Heart right ventricle (tissue), 16 donors: ENCODE measurements around the gene ARCN1. TPM values are rescaled to one million over a fixed set of nuclear protein-coding genes. Genes with fewer than 3 reads are reported as not detected.

ENCODE experiments used
- ATAC-seq, 8 donors: fragments of 200-7000 bp; cut with Tn5 transposase; one replicate each; pipeline ENCODE4 v1.9.1; 2020; ENCODE audit warnings: mild to moderate bottlenecking in 8 of 8, moderate library complexity in 8 of 8, moderate number of reproducible peaks in 1 of 8
- DNase-seq, 2 donors: peaks; one replicate each; pipeline ENCODE4 v3.0.0-alpha.2; 2020
- H3K27ac ChIP-seq, 10 donors: fragments of 200-600 bp; sonication (generic) in 2 of 10; one replicate each; pipeline versions ENCODE4 v1.5.0 to v1.8.0; 2020 to 2022; ENCODE audit warnings: mild to moderate bottlenecking in 3 of 10
- H3K27me3 ChIP-seq, 7 donors: fragments of 200-600 bp; one replicate each; pipeline ENCODE4 v1.8.0; 2021 to 2022; ENCODE audit warnings: mild to moderate bottlenecking in 2 of 7
- H3K36me3 ChIP-seq, 9 donors: fragments of 200-600 bp; sonication (generic) in 1 of 9; one replicate each; pipeline versions ENCODE4 v1.5.0 to v1.8.0; 2020 to 2022; ENCODE audit warnings: mild to moderate bottlenecking in 2 of 9
- H3K4me1 ChIP-seq, 9 donors: fragments of 200-600 bp; sonication (generic) in 1 of 9; one replicate each; pipeline versions ENCODE4 v1.5.0 to v1.8.0; 2020 to 2022; ENCODE audit warnings: mild to moderate bottlenecking in 4 of 9
- H3K4me3 ChIP-seq, 10 donors: fragments of 200-600 bp; sonication (generic) in 2 of 10; one replicate each; pipeline versions ENCODE4 v1.5.0 to v1.8.0; 2020 to 2022; ENCODE audit warnings: mild to moderate bottlenecking in 7 of 10, moderate library complexity in 2 of 10
- H3K9me3 ChIP-seq, 11 donors: fragments of 200-600 bp in 10 of 11; sonication (generic) in 2 of 11; one replicate each; pipeline versions ENCODE4 v1.5.0 to v1.8.0; 2013 to 2022; ENCODE audit warnings: mild to moderate bottlenecking in 2 of 11, control low read depth in 1 of 11, moderate library complexity in 1 of 11
- WGBS, 2 donors: extraction: QIAGEN DNeasy Blood & Tissue Kit; methylation state at CpG; one replicate each; pipeline ENCODE4 v1.1.7; 2013; ENCODE audit warnings: inconsistent platforms in 1 of 2; 5-methylcytosine and 5-hydroxymethylcytosine counted together
- intact Hi-C, 10 donors: fragments of 100-400 bp; cut with DNase I; formaldehyde crosslinking; loops; one replicate each; pipeline versions ENCODE4 v1.11.1 to v1.14.2; 2022
- microRNA-seq, 2 donors: library from miRNA; unstranded; fragments of <30 nt; microRNA quantifications; one replicate each; pipeline ENCODE4 v1.2.0, GENCODE V29; 2021
- polyA plus RNA-seq, 2 donors: library from polyadenylated mRNA; stranded (reverse); fragments of 200-250 nt; gene quantifications; one replicate each; pipeline ENCODE4 v1.2.3, GENCODE V29; 2013
- total RNA-seq, 10 donors: library from RNA; stranded (reverse); fragmentation: NEBNext Ultra II Directional in 3 of 10; extraction: Animal tissue kit (Norgen Biotek cat#: 25700) in 3 of 10; gene quantifications; one replicate each; pipeline versions ENCODE4 v1.2.1 to v1.2.4, GENCODE V29; 2021 to 2023
- TF ChIP-seq, protein P1 (sequence below), 9 donors: fragments of 200-600 bp; sonication (generic) in 2 of 9; IDR thresholded peaks; one replicate each; pipeline versions ENCODE4 v1.5.0 to v1.8.0; 2021 to 2022; ENCODE audit warnings: antibody characterized with exemption in 9 of 9, mild to moderate bottlenecking in 5 of 9, moderate library complexity in 1 of 9
- donor health status: Arrhythmogenic right ventricular cardiomyopathy.
- donor health status: ischemic (EF 13 %, LVEDD 7.1; RV severe dilation, severe dysfunction).
- donor health status: healthy with polysubstance abuse.
- donor health status: DM: no; HTN: yes; CAD: no.
- donor health status: DM: no; HTN: no; CAD: no.
- donor health status: ischemic (EF 25% LVEDD 6.9; RV normal size, moderate dysfunction).
- donor health status: ischemic (EF 25% LVEDD 5.7; RV mildly dilated, moderate dysfunction).
- donor health status: healthy.
- donor health status: DM: yes; HTN: yes; CAD: no.
- donor health status: Ischemic cardiomyopathy.
- donor health status: ischemic (EF 35%, LVEDD 5.7; RV mildly dilated, moderate dysfunction).
- donor health status: nonischemic (EF 11% LVEDD 7.7; RV severe dilation, severe dysfunction).
- donor health status: DM: yes; HTN: yes; CAD: no.
- donor health status: PGD.
- donor health status: ischemic (EF 29% LVEDD 5.4; RV normal size, mild dysfunction).
- donor health status: nonischemic (EF 23%, LVEDD 6.1; RV moderate dilation, normal function).

Gene ARCN1
- total and polyA plus RNA-seq, 12 donors: 48.8 to 122 (median 94.5) TPM

DNA sequence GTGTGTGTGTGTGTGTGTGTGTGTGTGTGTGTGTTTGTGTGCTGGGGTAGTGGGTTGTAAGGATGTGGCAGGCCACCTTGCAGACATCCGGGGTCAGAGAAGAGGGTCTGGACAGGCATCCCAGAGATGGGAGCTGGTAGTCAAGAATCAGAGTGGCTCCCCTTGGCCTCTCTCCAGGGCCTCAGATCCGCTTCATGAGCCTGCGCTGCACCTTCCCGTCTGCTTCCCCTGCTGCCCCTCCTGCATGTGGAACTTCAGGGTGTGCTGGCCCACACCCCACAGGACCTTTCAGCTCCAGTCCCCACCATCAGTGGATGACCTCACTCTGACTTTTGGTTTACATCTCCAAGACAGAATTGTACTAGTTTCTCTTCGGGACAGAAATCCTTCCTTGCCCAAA, 76.1 kb downstream of the ARCN1 start:
- Histone ChIP-seq H3K4me3 (no peak overlapping the region), H3K9me3 (no peaks in the 10 kb centered on the region), H3K4me1 (peaks cover 0 to 23% (median 7%) of the 10 kb centered on the region in 9 donors), H3K27ac (no peak overlapping the region), H3K27me3 (no peaks in the 10 kb centered on the region), H3K36me3 (peaks cover 18 to 100% (median 96%) of the 10 kb centered on the region in 9 donors)
- 70 to 79% methylated on average over 5 of the region's 5 CpGs for WGBS, 2 donors
- TF ChIP-seq, protein P1, sequence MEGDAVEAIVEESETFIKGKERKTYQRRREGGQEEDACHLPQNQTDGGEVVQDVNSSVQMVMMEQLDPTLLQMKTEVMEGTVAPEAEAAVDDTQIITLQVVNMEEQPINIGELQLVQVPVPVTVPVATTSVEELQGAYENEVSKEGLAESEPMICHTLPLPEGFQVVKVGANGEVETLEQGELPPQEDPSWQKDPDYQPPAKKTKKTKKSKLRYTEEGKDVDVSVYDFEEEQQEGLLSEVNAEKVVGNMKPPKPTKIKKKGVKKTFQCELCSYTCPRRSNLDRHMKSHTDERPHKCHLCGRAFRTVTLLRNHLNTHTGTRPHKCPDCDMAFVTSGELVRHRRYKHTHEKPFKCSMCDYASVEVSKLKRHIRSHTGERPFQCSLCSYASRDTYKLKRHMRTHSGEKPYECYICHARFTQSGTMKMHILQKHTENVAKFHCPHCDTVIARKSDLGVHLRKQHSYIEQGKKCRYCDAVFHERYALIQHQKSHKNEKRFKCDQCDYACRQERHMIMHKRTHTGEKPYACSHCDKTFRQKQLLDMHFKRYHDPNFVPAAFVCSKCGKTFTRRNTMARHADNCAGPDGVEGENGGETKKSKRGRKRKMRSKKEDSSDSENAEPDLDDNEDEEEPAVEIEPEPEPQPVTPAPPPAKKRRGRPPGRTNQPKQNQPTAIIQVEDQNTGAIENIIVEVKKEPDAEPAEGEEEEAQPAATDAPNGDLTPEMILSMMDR (IDR thresholded peaks at IDR 0.05): no peak
- intact Hi-C loops: no loop called here
- DNase-seq: no peak
- no peak for ATAC-seq

DNA sequence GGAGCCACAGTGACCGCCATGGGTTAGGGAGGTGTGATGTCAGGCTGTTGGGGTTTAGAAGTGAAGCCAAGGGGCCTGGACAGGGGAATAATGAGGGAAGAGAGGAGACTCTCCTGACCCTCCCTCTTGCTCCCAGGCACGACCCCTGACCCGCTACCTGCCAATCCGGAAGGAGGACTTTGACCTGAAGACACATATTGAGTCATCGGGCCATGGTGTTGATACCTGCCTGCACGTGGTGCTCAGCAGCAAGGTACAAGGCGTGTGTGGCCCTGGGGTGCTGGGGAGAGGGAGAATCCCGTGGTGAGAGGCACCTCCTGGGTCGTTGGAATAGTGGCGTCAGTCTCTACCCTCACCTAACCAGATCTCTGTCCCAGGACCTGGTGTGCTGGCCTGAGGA, 77.7 kb downstream of the ARCN1 start:
- Histone ChIP-seq H3K36me3 (peaks cover 11 to 100% (median 88%) of the 10 kb centered on the region in 9 donors), H3K9me3 (no peaks in the 10 kb centered on the region), H3K4me3 (no peak overlapping the region), H3K27me3 (no peaks in the 10 kb centered on the region), H3K4me1 (peaks cover 0 to 14% (median 0%) of the 10 kb centered on the region in 9 donors), H3K27ac (no peak overlapping the region)
- no peak for DNase-seq
- TF ChIP-seq, protein P1 (IDR thresholded peaks at IDR 0.05): no peak
- intact Hi-C loops: loop anchor here in 1 of 10 donors (10.0 kb wide), 1 partner anchor 55 kb away; no protein-coding TSS in a partner anchor
- no peak for ATAC-seq
- 89 to 92% methylated on average over 10 of the region's 10 CpGs for WGBS, 2 donors

DNA sequence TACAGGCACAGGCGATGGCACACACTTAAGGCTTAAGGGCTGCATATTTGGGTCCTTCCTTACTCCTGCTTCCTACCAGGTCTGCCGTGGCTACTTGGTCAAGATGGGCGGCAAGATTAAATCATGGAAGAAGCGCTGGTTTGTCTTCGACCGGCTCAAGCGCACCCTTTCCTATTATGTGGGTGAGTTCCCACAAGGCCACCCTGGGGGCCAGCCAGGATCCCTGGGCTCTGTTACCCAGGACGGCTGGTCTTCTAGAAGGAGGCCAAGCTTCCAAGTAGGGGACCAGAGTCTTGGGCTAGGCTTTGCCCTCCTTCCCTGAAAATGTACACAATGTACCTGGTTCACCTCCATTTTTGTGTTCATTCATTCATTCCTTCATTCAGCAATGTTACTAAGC, 78.2 kb downstream of the ARCN1 start:
- Histone ChIP-seq H3K27ac (no peak overlapping the region), H3K4me3 (no peak overlapping the region), H3K36me3 (peaks cover 8 to 100% (median 88%) of the 10 kb centered on the region in 9 donors), H3K27me3 (no peaks in the 10 kb centered on the region), H3K9me3 (no peaks in the 10 kb centered on the region), H3K4me1 (peaks cover 0 to 12% (median 0%) of the 10 kb centered on the region in 9 donors)
- TF ChIP-seq, protein P1 (IDR thresholded peaks at IDR 0.05): no peak
- ATAC-seq: no peak
- no peak for DNase-seq
- WGBS, 2 donors: 93 to 94% methylated on average over 8 of the region's 8 CpGs
- intact Hi-C loops: loop anchor here in 1 of 10 donors (10.0 kb wide), 1 partner anchor 56 kb away; no protein-coding TSS in a partner anchor

DNA sequence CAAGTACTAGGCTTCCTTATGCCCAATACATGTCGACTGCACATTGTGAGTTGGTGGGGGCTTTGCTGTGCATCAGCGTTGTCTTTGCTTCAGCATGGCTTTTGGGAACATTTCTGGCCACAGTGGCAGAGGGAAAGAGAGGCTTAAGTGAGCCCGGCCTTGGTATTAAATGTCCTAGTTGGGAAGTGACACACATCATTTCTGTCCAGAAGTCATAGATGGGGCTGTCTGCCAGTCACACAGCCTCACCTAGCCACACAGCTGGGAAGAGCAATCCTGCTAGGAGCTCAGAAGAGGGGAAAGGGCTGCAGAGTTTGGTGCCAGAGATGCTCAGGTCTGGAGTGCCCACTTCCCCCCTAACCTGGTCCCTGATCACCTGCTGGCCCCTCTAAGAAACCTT, 79.6 kb downstream of the ARCN1 start:
- DNase-seq: no peak
- Histone ChIP-seq H3K4me3 (no peak overlapping the region), H3K36me3 (peaks cover 6 to 100% (median 89%) of the 10 kb centered on the region in 9 donors), H3K27ac (no peak overlapping the region), H3K27me3 (no peaks in the 10 kb centered on the region), H3K4me1 (peaks cover 0 to 7% (median 0%) of the 10 kb centered on the region in 9 donors), H3K9me3 (no peaks in the 10 kb centered on the region)
- no peak for ATAC-seq
- TF ChIP-seq, protein P1 (IDR thresholded peaks at IDR 0.05): no peak
- intact Hi-C loops: loop anchor here in 1 of 10 donors (10.0 kb wide), 1 partner anchor 57 kb away; no protein-coding TSS in a partner anchor
- WGBS, 2 donors: 88 to 94% methylated on average over 3 of the region's 3 CpGs

Small RNA genes lying within 50 kb of the gene (microRNA-seq; reads per million reads assigned to microRNA genes)
- 0 to 0.51 reads per million in 2 donors for gene MIR6716

Other genes with a start within 250 kb of the ARCN1 start
- 1 to 10 TPM in 3 of 10 donors, under 1 TPM in 2, not detected in 5; 0.31 to 6.3 (median 1.1) TPM for gene CD3D, start 229.7 kb upstream of the ARCN1 start, total RNA-seq
- under 1 TPM in 1 of 2 donors, not detected in 1; 0.54 TPM for gene CD3D, start 229.7 kb upstream of the ARCN1 start, polyA plus RNA-seq
- 1 to 10 TPM in 1 of 10 donors, under 1 TPM in 5, not detected in 4; 0.21 to 5.7 (median 0.41) TPM for gene CD3G, start 228.1 kb upstream of the ARCN1 start, total RNA-seq
- under 1 TPM in 1 of 2 donors, not detected in 1; 0.06 TPM for gene CD3G, start 228.1 kb upstream of the ARCN1 start, polyA plus RNA-seq
- gene UBE4A, start 212.8 kb upstream of the ARCN1 start, total RNA-seq: 10 to 100 TPM; 38.4 to 46.4 (median 42.3) TPM
- 10 to 100 TPM; 12.7 to 22.8 TPM for gene UBE4A, start 212.8 kb upstream of the ARCN1 start, polyA plus RNA-seq
- 100 to 1,000 TPM; 482 to 777 (median 688) TPM for gene ATP5MG, start 170.8 kb upstream of the ARCN1 start, total RNA-seq
- gene ATP5MG, start 170.8 kb upstream of the ARCN1 start, polyA plus RNA-seq: 100 to 1,000 TPM; 365 to 800 TPM
- 10 to 100 TPM; 16.3 to 44.5 (median 38.9) TPM for gene KMT2A, start 135.9 kb upstream of the ARCN1 start, total RNA-seq
- 10 to 100 TPM in 1 of 2 donors, 1 to 10 TPM in 1; 4.1 to 13.8 TPM for gene KMT2A, start 135.9 kb upstream of the ARCN1 start, polyA plus RNA-seq
- 1 to 10 TPM in 1 of 10 donors, under 1 TPM in 6, not detected in 3; 0.28 to 1.8 (median 0.49) TPM for gene TTC36, start 44.9 kb upstream of the ARCN1 start, total RNA-seq
- under 1 TPM in 1 of 2 donors, not detected in 1; 0.16 TPM for gene TTC36, start 44.9 kb upstream of the ARCN1 start, polyA plus RNA-seq
- 10 to 100 TPM; 10.2 to 16.2 (median 11.5) TPM for gene TMEM25, start 41.2 kb upstream of the ARCN1 start, total RNA-seq
- 1 to 10 TPM; 3.9 to 9.3 TPM for gene TMEM25, start 41.2 kb upstream of the ARCN1 start, polyA plus RNA-seq
- 10 to 100 TPM; 14.0 to 23.4 (median 20.5) TPM for gene IFT46, start 6.5 kb upstream of the ARCN1 start, total RNA-seq
- gene IFT46, start 6.5 kb upstream of the ARCN1 start, polyA plus RNA-seq: 10 to 100 TPM; 22.2 to 23.0 TPM
- gene PHLDB1, start 35.2 kb downstream of the ARCN1 start, total RNA-seq: 100 to 1,000 TPM in 9 of 10 donors, 10 to 100 TPM in 1; 81.9 to 125 (median 114) TPM
- gene PHLDB1, start 35.2 kb downstream of the ARCN1 start, polyA plus RNA-seq: 100 to 1,000 TPM in 1 of 2 donors, 10 to 100 TPM in 1; 74.9 to 259 TPM
- gene TREH, start 107.2 kb downstream of the ARCN1 start, total RNA-seq: under 1 TPM in 1 of 10 donors, not detected in 9; 0.11 TPM
- 1 to 10 TPM in 1 of 2 donors, under 1 TPM in 1; 0.83 to 4.8 TPM for gene TREH, start 107.2 kb downstream of the ARCN1 start, polyA plus RNA-seq
- 100 to 1,000 TPM in 9 of 10 donors, 10 to 100 TPM in 1; 89.0 to 179 (median 136) TPM for gene DDX6, start 218.8 kb downstream of the ARCN1 start, total RNA-seq
- gene DDX6, start 218.8 kb downstream of the ARCN1 start, polyA plus RNA-seq: 10 to 100 TPM; 17.1 to 23.9 TPM